ENCODE measurements around the gene TNFSF11.

Gene TNFSF11

GRCh38 chr13:42612021-42612765 lies 38.2 kb downstream of the TNFSF11 start:
- no peak for DNase-seq (ENCODE audit: low read depth)

GRCh38 chr13:42614436-42615035 lies 40.6 kb downstream of the TNFSF11 start:
- DNase-seq (ENCODE audit: low read depth) = no peak

- DNase-seq (ENCODE audit: low read depth) = no peak
Measured at GRCh38 chr13:42615691-42616090, 41.7 kb downstream of the TNFSF11 start.

GRCh38 chr13:42617221-42617620 lies 43.3 kb downstream of the TNFSF11 start:
- DNase-seq (ENCODE audit: low read depth) = no peak

- DNase-seq (ENCODE audit: low read depth) = no peak
Measured at GRCh38 chr13:42623916-42624315, 50.0 kb downstream of the TNFSF11 start.

- no peak for DNase-seq (ENCODE audit: low read depth)
Measured at GRCh38 chr13:42625611-42626010, 51.7 kb downstream of the TNFSF11 start.

GRCh38 chr13:42626176-42626860 lies 52.4 kb downstream of the TNFSF11 start:
- DNase-seq (ENCODE audit: low read depth) = no peak

GRCh38 chr13:42628666-42629065 lies 54.7 kb downstream of the TNFSF11 start:
- no peak for DNase-seq (ENCODE audit: low read depth)

GRCh38 chr13:42631181-42631580 lies 57.2 kb downstream of the TNFSF11 start:
- no peak for DNase-seq (ENCODE audit: low read depth)

GRCh38 chr13:42633495-42633894 lies 59.5 kb downstream of the TNFSF11 start:
- no peak for DNase-seq (ENCODE audit: low read depth)

GRCh38 chr13:42638101-42638500 lies 64.1 kb downstream of the TNFSF11 start:
- DNase-seq (ENCODE audit: low read depth) = no peak

GRCh38 chr13:42638886-42639285 lies 64.9 kb downstream of the TNFSF11 start:
- DNase-seq (ENCODE audit: low read depth) = no peak

GRCh38 chr13:42643076-42643475 lies 69.1 kb downstream of the TNFSF11 start:
- no peak for DNase-seq (ENCODE audit: low read depth)

- no peak for DNase-seq (ENCODE audit: low read depth)
Measured at GRCh38 chr13:42644841-42645240, 70.9 kb downstream of the TNFSF11 start.

- no peak for DNase-seq (ENCODE audit: low read depth)
Measured at GRCh38 chr13:42645717-42646116, 71.8 kb downstream of the TNFSF11 start.

- DNase-seq (ENCODE audit: low read depth) = no peak
Measured at GRCh38 chr13:42649141-42649540, 75.2 kb downstream of the TNFSF11 start.

GRCh38 chr13:42649831-42650230 lies 75.9 kb downstream of the TNFSF11 start:
- no peak for DNase-seq (ENCODE audit: low read depth)

GRCh38 chr13:42650506-42650905 lies 76.6 kb downstream of the TNFSF11 start:
- no peak for DNase-seq (ENCODE audit: low read depth)

GRCh38 chr13:42651936-42652641 lies 78.1 kb downstream of the TNFSF11 start:
- no peak for DNase-seq (ENCODE audit: low read depth)

GRCh38 chr13:42652642-42653415 lies 78.9 kb downstream of the TNFSF11 start:
- no peak for DNase-seq (ENCODE audit: low read depth)

- DNase-seq (ENCODE audit: low read depth) = no peak
Measured at GRCh38 chr13:42653679-42654078, 79.7 kb downstream of the TNFSF11 start.

- no peak for DNase-seq (ENCODE audit: low read depth)
Measured at GRCh38 chr13:42654212-42654611, 80.3 kb downstream of the TNFSF11 start.
